Skeletal muscle tissue (tissue), 4 donors: Measurements from ENCODE around the gene THRB. TPM values are rescaled to one million over a fixed set of nuclear protein-coding genes. Genes with fewer than 3 reads are reported as not detected.

Experiments used
- H3K27ac ChIP-seq: one replicate; pipeline ENCODE4 v1.7.0; 2013; ENCODE audit warnings: mild to moderate bottlenecking, low read depth, low read length, inconsistent platforms
- H3K27me3 ChIP-seq, 3 donors: one replicate each; pipeline ENCODE4 v1.7.0; 2013; ENCODE audit warnings: low read length in 3 of 3; ENCODE audit not compliant: control insufficient read depth in 3 of 3, insufficient read depth in 3 of 3
- H3K36me3 ChIP-seq, 3 donors: one replicate each; pipeline ENCODE4 v1.7.0; 2013; ENCODE audit warnings: low read length in 3 of 3; ENCODE audit not compliant: control insufficient read depth in 3 of 3, insufficient read depth in 3 of 3
- H3K4me1 ChIP-seq, 3 donors: one replicate each; pipeline ENCODE4 v1.7.0; 2013; ENCODE audit warnings: low read length in 3 of 3, mild to moderate bottlenecking in 3 of 3; ENCODE audit not compliant: control insufficient read depth in 3 of 3, insufficient read depth in 3 of 3
- H3K4me3 ChIP-seq, 3 donors: one replicate each; pipeline ENCODE4 v1.7.0; 2013; ENCODE audit warnings: low read length in 3 of 3
- H3K9ac ChIP-seq, 3 donors: one replicate each; pipeline ENCODE4 v1.7.0; 2013; ENCODE audit warnings: low read length in 3 of 3, mild to moderate bottlenecking in 3 of 3, moderate library complexity in 2 of 3, low read depth in 1 of 3
- H3K9me3 ChIP-seq, 3 donors: one replicate each; pipeline ENCODE4 v1.7.0; 2013; ENCODE audit warnings: low read length in 3 of 3; ENCODE audit not compliant: control insufficient read depth in 3 of 3
- total RNA-seq: library from RNA; depleted of rRNA; stranded (reverse); fragments of >200 nt; gene quantifications from one replicate; pipeline ENCODE4 v1.2.3, GENCODE V29; 2014
- donor health status: Osteomylitis.

The THRB gene
- total RNA-seq, 1 donor from 2014 or later, result 3.1 TPM

DNA sequence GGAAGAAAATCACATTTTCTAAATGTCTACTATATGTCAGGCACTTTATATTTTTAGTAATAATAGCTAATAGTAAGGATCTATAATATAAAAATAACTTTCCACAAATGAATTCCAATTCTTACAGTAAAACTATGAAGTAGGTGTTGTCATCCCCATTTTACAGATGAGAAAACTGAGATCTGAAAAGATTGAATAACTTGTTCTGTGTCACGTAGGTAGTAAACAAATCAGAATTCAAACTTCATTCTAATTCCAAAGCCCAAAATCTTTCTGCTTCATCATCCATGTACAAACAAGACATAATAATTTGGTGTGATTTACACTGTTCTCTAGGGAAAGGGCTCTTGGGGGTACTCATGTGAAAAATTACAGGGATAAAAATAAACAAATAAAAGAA is 130.3 kb downstream of the THRB start:
- no peaks in the 10 kb centered on the region for H3K36me3 ChIP-seq
- no peak overlapping the region for H3K27ac ChIP-seq
- H3K4me3 ChIP-seq, result no peak overlapping the region
- H3K9me3 ChIP-seq, result no peaks in the 10 kb centered on the region
- H3K27me3 ChIP-seq, result no peaks in the 10 kb centered on the region
- H3K9ac ChIP-seq, result no peak overlapping the region
- peaks cover 5 to 7% (median 5%) of the 10 kb centered on the region in 3 donors for H3K4me1 ChIP-seq

GRCh38 chr3:24363242-24363641 is 131.4 kb downstream of the THRB start:
- Histone ChIP-seq H3K9me3 (no peaks in the 10 kb centered on the region), H3K27ac (no peak overlapping the region), H3K27me3 (no peaks in the 10 kb centered on the region), H3K36me3 (no peaks in the 10 kb centered on the region), H3K4me3 (no peak overlapping the region), H3K4me1 (peaks cover 5 to 7% (median 5%) of the 10 kb centered on the region in 3 donors), H3K9ac (no peak overlapping the region)

GRCh38 chr3:24361623-24362022 is 133.0 kb downstream of the THRB start:
- Histone ChIP-seq H3K4me1 (peaks cover 5 to 7% (median 5%) of the 10 kb centered on the region in 3 donors), H3K9me3 (no peaks in the 10 kb centered on the region), H3K36me3 (no peaks in the 10 kb centered on the region), H3K9ac (no peak overlapping the region), H3K27me3 (no peaks in the 10 kb centered on the region), H3K4me3 (no peak overlapping the region), H3K27ac (no peak overlapping the region)

- Histone ChIP-seq H3K9ac (no peak overlapping the region), H3K27ac (no peak overlapping the region), H3K9me3 (no peaks in the 10 kb centered on the region), H3K36me3 (no peaks in the 10 kb centered on the region), H3K4me3 (no peak overlapping the region), H3K27me3 (no peaks in the 10 kb centered on the region), H3K4me1 (peaks cover 5 to 7% (median 5%) of the 10 kb centered on the region in 3 donors)
Measured at GRCh38 chr3:24360957-24361356, 133.7 kb downstream of the THRB start.

GRCh38 chr3:24359645-24360462 is 134.8 kb downstream of the THRB start:
- Histone ChIP-seq H3K36me3 (no peaks in the 10 kb centered on the region), H3K9me3 (no peaks in the 10 kb centered on the region), H3K27ac (no peak overlapping the region), H3K4me3 (no peak overlapping the region), H3K4me1 (peaks cover 0 to 4% (median 2%) of the 10 kb centered on the region in 3 donors), H3K27me3 (no peaks in the 10 kb centered on the region), H3K9ac (no peak overlapping the region)

GRCh38 chr3:24359102-24359501 is 135.5 kb downstream of the THRB start:
- Histone ChIP-seq H3K9me3 (no peaks in the 10 kb centered on the region), H3K4me1 (peaks cover 0 to 4% (median 0%) of the 10 kb centered on the region in 3 donors), H3K4me3 (no peak overlapping the region), H3K9ac (no peak overlapping the region), H3K36me3 (no peaks in the 10 kb centered on the region), H3K27me3 (no peaks in the 10 kb centered on the region), H3K27ac (no peak overlapping the region)

DNA sequence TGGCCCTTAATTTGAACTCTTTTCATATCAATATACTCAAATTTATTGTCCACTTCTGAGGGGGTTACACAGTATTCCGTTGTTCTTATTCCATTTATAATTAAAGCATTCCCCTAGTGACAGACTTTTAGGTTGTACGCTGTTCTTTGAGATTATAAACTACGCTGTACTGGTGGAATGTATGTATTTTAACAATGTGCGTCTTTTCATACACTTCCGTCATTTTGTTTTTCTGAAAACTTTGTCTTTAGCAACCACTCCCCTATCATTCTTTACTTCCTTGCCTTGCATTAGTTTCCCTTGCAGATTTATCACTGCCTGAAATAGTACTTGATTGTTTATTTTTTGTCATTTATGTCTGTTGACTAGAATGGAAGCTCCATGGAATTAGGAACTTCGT is 137.0 kb downstream of the THRB start:
- Histone ChIP-seq H3K4me1 (peaks cover 0 to 4% (median under 1%) of the 10 kb centered on the region in 3 donors), H3K27me3 (no peaks in the 10 kb centered on the region), H3K4me3 (no peak overlapping the region), H3K27ac (no peak overlapping the region), H3K9me3 (no peaks in the 10 kb centered on the region), H3K36me3 (no peaks in the 10 kb centered on the region), H3K9ac (no peak overlapping the region)

GRCh38 chr3:24355806-24356205 is 138.8 kb downstream of the THRB start:
- no peaks in the 10 kb centered on the region for H3K36me3 ChIP-seq
- no peak overlapping the region for H3K9ac ChIP-seq
- H3K27me3 ChIP-seq, result no peaks in the 10 kb centered on the region
- no peaks in the 10 kb centered on the region for H3K9me3 ChIP-seq
- no peak overlapping the region for H3K4me3 ChIP-seq
- H3K27ac ChIP-seq, result no peak overlapping the region
- H3K4me1 ChIP-seq, result peaks cover 7 to 17% (median 13%) of the 10 kb centered on the region in 3 donors

DNA sequence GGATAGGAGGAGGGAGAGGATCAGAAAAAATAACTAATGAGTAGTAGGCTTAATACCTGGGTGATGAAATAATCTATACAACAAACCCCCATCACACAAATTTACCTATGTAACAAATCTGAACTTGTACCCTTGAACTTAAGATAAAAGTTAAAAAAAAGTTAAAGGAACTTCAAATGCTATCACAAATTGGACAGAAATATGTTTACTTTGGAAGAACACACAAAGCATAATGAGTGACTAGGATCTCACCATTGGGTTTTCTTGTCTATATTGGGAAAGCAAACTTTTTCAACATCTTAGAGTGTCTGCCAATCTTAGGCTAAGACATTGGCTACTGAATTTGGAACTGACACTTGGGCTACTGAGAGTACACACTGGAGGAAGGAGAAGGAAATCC is 140.4 kb downstream of the THRB start:
- no peak overlapping the region for H3K9ac ChIP-seq
- no peaks in the 10 kb centered on the region for H3K36me3 ChIP-seq
- H3K9me3 ChIP-seq, result no peaks in the 10 kb centered on the region
- H3K27ac ChIP-seq, result no peak overlapping the region
- H3K4me1 ChIP-seq, result peaks cover 7 to 17% (median 13%) of the 10 kb centered on the region in 3 donors
- no peak overlapping the region for H3K4me3 ChIP-seq
- no peaks in the 10 kb centered on the region for H3K27me3 ChIP-seq

DNA sequence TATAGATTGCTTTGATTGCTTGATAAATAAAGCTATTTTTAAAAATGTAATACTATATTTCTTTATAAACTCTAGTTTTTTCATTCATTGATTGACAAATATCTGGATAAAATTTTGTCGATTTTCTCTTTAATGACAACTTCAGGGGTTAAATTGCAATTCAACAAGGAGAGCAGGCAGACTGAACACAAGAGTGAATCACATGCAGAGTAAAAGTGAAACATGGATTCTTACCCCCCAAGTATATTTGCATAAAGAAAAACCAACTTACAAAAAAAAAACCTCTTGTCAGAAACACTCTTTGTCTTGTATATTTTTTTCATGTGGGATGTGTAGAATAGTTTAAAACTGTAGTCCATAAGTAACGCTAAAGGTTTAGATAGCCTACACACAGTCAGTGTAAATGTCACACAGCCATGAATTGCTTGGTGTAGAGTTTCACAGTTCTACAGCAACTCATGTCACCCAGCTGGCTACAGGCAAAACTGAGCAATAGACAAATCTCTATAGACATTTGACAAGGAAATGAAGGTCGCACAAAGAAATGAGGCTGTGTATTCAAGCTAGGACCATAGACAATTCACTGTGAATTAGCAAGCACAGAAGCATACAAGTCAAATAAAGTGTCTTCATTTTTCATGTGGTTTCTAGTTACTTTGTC is 141.6 kb downstream of the THRB start:
- peak overlapping the region in 2 of 3 donors; percentile 2 to 15 for H3K4me3 ChIP-seq
- peaks cover 7 to 17% (median 13%) of the 10 kb centered on the region in 3 donors for H3K4me1 ChIP-seq
- no peaks in the 10 kb centered on the region for H3K36me3 ChIP-seq
- H3K27ac ChIP-seq, result no peak overlapping the region
- H3K27me3 ChIP-seq, result no peaks in the 10 kb centered on the region
- H3K9ac ChIP-seq, result peak overlapping the region in 2 of 3 donors; percentile 28 to 36
- no peaks in the 10 kb centered on the region for H3K9me3 ChIP-seq
